ENCODE results near the gene THADA. TPM values are rescaled to one million over a fixed set of nuclear protein-coding genes. Genes with fewer than 3 reads are reported as not detected.

Gene THADA
- total and polyA plus RNA-seq, 9 donors: 14.4 to 24.3 (median 18.1) TPM

- Histone ChIP-seq H3K4me1 (ENCODE audit: control insufficient read depth, insufficient read depth, low read length) (peaks cover 13% of the 10 kb centered on the region), H3K4me3 (ENCODE audit: low read length) (no peak overlapping the region), H3K9me3 (replicated peaks; ENCODE audit: control insufficient read depth, low read depth, low read length) (no peaks in the 10 kb centered on the region), H3K36me3 (ENCODE audit: control insufficient read depth, insufficient read depth, low read length) (no peaks in the 10 kb centered on the region), H3K27ac (ENCODE audit: low read length) (peak overlapping the region; percentile 42), H3K27me3 (ENCODE audit: control insufficient read depth, insufficient read depth, low read length) (no peaks in the 10 kb centered on the region)
- peak; percentile 76 for DNase-seq
- 34% methylated on average over 8 of the region's 12 CpGs for WGBS (ENCODE audit: insufficient coverage)
Measured at GRCh38 chr2:43186679-43187374, 409.0 kb downstream of the THADA start.

GRCh38 chr2:43186321-43186678, 409.5 kb downstream of the THADA start:
- no peak overlapping the region for H3K4me3 ChIP-seq (ENCODE audit: low read length)
- H3K27ac ChIP-seq (ENCODE audit: low read length): no peak overlapping the region
- 75% methylated on average over 6 of the region's 6 CpGs for WGBS (ENCODE audit: insufficient coverage)
- H3K36me3 ChIP-seq (ENCODE audit: control insufficient read depth, insufficient read depth, low read length): no peaks in the 10 kb centered on the region
- H3K27me3 ChIP-seq (ENCODE audit: control insufficient read depth, insufficient read depth, low read length): no peaks in the 10 kb centered on the region
- peaks cover 13% of the 10 kb centered on the region for H3K4me1 ChIP-seq (ENCODE audit: control insufficient read depth, insufficient read depth, low read length)
- DNase-seq: no peak
- H3K9me3 ChIP-seq (replicated peaks; ENCODE audit: control insufficient read depth, low read depth, low read length): no peaks in the 10 kb centered on the region

GRCh38 chr2:43185146-43185545, 410.7 kb downstream of the THADA start:
- peaks cover 13% of the 10 kb centered on the region for H3K4me1 ChIP-seq (ENCODE audit: control insufficient read depth, insufficient read depth, low read length)
- no peak overlapping the region for H3K27ac ChIP-seq (ENCODE audit: low read length)
- no peaks in the 10 kb centered on the region for H3K36me3 ChIP-seq (ENCODE audit: control insufficient read depth, insufficient read depth, low read length)
- H3K9me3 ChIP-seq (replicated peaks; ENCODE audit: control insufficient read depth, low read depth, low read length): no peaks in the 10 kb centered on the region
- WGBS (ENCODE audit: insufficient coverage): 88% methylated on average over 3 of the region's 4 CpGs
- no peaks in the 10 kb centered on the region for H3K27me3 ChIP-seq (ENCODE audit: control insufficient read depth, insufficient read depth, low read length)
- no peak for DNase-seq
- H3K4me3 ChIP-seq (ENCODE audit: low read length): no peak overlapping the region

- no peak overlapping the region for H3K27ac ChIP-seq (ENCODE audit: low read length)
- WGBS (ENCODE audit: insufficient coverage): 84% methylated on average over 12 of the region's 12 CpGs
- H3K4me1 ChIP-seq (ENCODE audit: control insufficient read depth, insufficient read depth, low read length): peaks cover 17% of the 10 kb centered on the region
Measured at GRCh38 chr2:43184339-43184895, 411.4 kb downstream of the THADA start.

GRCh38 chr2:43183743-43184142, 412.1 kb downstream of the THADA start:
- no peaks in the 10 kb centered on the region for H3K9me3 ChIP-seq (replicated peaks; ENCODE audit: control insufficient read depth, low read depth, low read length)
- no peak overlapping the region for H3K27ac ChIP-seq (ENCODE audit: low read length)
- no peak for DNase-seq
- peaks cover 23% of the 10 kb centered on the region for H3K4me1 ChIP-seq (ENCODE audit: control insufficient read depth, insufficient read depth, low read length)
- 77% methylated on average over 3 of the region's 5 CpGs for WGBS (ENCODE audit: insufficient coverage)
- H3K36me3 ChIP-seq (ENCODE audit: control insufficient read depth, insufficient read depth, low read length): no peaks in the 10 kb centered on the region
- H3K4me3 ChIP-seq (ENCODE audit: low read length): no peak overlapping the region
- H3K27me3 ChIP-seq (ENCODE audit: control insufficient read depth, insufficient read depth, low read length): no peaks in the 10 kb centered on the region

More at GRCh38 chr2:43184339-43184895, 411.4 kb downstream of the THADA start:
- Histone ChIP-seq H3K36me3 (ENCODE audit: control insufficient read depth, insufficient read depth, low read length) (no peaks in the 10 kb centered on the region), H3K27me3 (ENCODE audit: control insufficient read depth, insufficient read depth, low read length) (no peaks in the 10 kb centered on the region), H3K9me3 (replicated peaks; ENCODE audit: control insufficient read depth, low read depth, low read length) (no peaks in the 10 kb centered on the region), H3K4me3 (ENCODE audit: low read length) (no peak overlapping the region)
- DNase-seq: no peak

GRCh38 chr2:43180897-43181296, 414.9 kb downstream of the THADA start:
- WGBS (ENCODE audit: insufficient coverage): 100% methylated on average over 1 of the region's 8 CpGs
- H3K27ac ChIP-seq (ENCODE audit: low read length): no peak overlapping the region
- H3K36me3 ChIP-seq (ENCODE audit: control insufficient read depth, insufficient read depth, low read length): no peaks in the 10 kb centered on the region
- no peak for DNase-seq
- no peak overlapping the region for H3K4me3 ChIP-seq (ENCODE audit: low read length)
- peaks cover 23% of the 10 kb centered on the region for H3K4me1 ChIP-seq (ENCODE audit: control insufficient read depth, insufficient read depth, low read length)
- H3K27me3 ChIP-seq (ENCODE audit: control insufficient read depth, insufficient read depth, low read length): no peaks in the 10 kb centered on the region
- H3K9me3 ChIP-seq (replicated peaks; ENCODE audit: control insufficient read depth, low read depth, low read length): peaks cover 7% of the 10 kb centered on the region

Other genes starting within 250 kb of the THADA start
- gene PLEKHH2, start 41.2 kb upstream of the THADA start, total RNA-seq: 15.3 TPM
- gene PLEKHH2, start 41.2 kb upstream of the THADA start, polyA plus RNA-seq (ENCODE audit: insufficient read depth in 1 of 8, insufficient read length in 8 of 8, low replicate concordance in 1 of 8): 10 to 100 TPM in 1 of 8 donors, 1 to 10 TPM in 7; 3.7 to 10.5 (median 6.3) TPM
- 2.2 TPM for gene C1GALT1C1L, start 80.4 kb upstream of the THADA start, total RNA-seq
- 1 to 10 TPM; 1.2 to 2.0 (median 1.5) TPM for gene C1GALT1C1L, start 80.4 kb upstream of the THADA start, polyA plus RNA-seq (ENCODE audit: insufficient read depth in 1 of 8, insufficient read length in 8 of 8, low replicate concordance in 1 of 8)
- 22.3 TPM for gene DYNC2LI1, start 178.0 kb upstream of the THADA start, total RNA-seq
- 10 to 100 TPM; 14.9 to 21.1 (median 17.2) TPM for gene DYNC2LI1, start 178.0 kb upstream of the THADA start, polyA plus RNA-seq (ENCODE audit: insufficient read depth in 1 of 8, insufficient read length in 8 of 8, low replicate concordance in 1 of 8)
- gene ABCG5, start 242.8 kb upstream of the THADA start, total RNA-seq: not detected
- gene ABCG5, start 242.8 kb upstream of the THADA start, polyA plus RNA-seq (ENCODE audit: insufficient read depth in 1 of 8, insufficient read length in 8 of 8, low replicate concordance in 1 of 8): under 1 TPM in 6 of 8 donors, not detected in 2; 0.06 to 0.78 (median 0.11) TPM
- gene ABCG8, start 242.9 kb upstream of the THADA start, total RNA-seq: not detected
- 1 to 10 TPM in 1 of 8 donors, under 1 TPM in 4, not detected in 3; 0.05 to 1.3 (median 0.13) TPM for gene ABCG8, start 242.9 kb upstream of the THADA start, polyA plus RNA-seq (ENCODE audit: insufficient read depth in 1 of 8, insufficient read length in 8 of 8, low replicate concordance in 1 of 8)

All from muscle of leg (tissue), 11 donors.